H9 (cell line): ENCODE data around the gene ODC1. TPM values are rescaled to one million over a fixed set of nuclear protein-coding genes. Genes with fewer than 3 reads are reported as not detected.

Source experiments
- DNase-seq: peaks from one replicate; pipeline ENCODE4 v3.0.0-alpha.2; 2017
- H2AFZ ChIP-seq: one replicate; pipeline ENCODE4 v1.6.1; 2013; ENCODE audit warnings: mild to moderate bottlenecking, low read length, control low read depth, moderate library complexity
- H2AK5ac ChIP-seq: 2 replicates; pipeline ENCODE4 v1.6.1; 2013; ENCODE audit warnings: low read length, control low read depth, mixed read lengths; ENCODE audit not compliant: insufficient read length
- H2BK120ac ChIP-seq: one replicate; pipeline ENCODE4 v1.6.1; 2013; ENCODE audit warnings: low read depth, mild to moderate bottlenecking, low read length, control low read depth, inconsistent platforms; ENCODE audit not compliant: poor library complexity, severe bottlenecking
- H2BK12ac ChIP-seq: 2 replicates; pipeline ENCODE4 v1.6.1; 2013; ENCODE audit warnings: low read length, control low read depth, mixed read lengths, low read depth; ENCODE audit not compliant: insufficient read length
- H2BK15ac ChIP-seq: 2 replicates; pipeline ENCODE4 v1.6.1; 2013; ENCODE audit warnings: low read depth, low read length, control low read depth
- H2BK20ac ChIP-seq: one replicate; pipeline ENCODE4 v1.6.1; 2013; ENCODE audit warnings: low read depth, mild to moderate bottlenecking, low read length, control low read depth, inconsistent platforms; ENCODE audit not compliant: poor library complexity, severe bottlenecking
- H2BK5ac ChIP-seq: 2 replicates; pipeline ENCODE4 v1.6.1; 2013; ENCODE audit warnings: low read length, control low read depth, mixed read lengths; ENCODE audit not compliant: insufficient read length
- H3K14ac ChIP-seq: 2 replicates; pipeline ENCODE4 v1.6.1; 2013; ENCODE audit warnings: low read length, control low read depth; ENCODE audit not compliant: insufficient read depth
- H3K18ac ChIP-seq: 2 replicates; pipeline ENCODE4 v1.6.1; 2013; ENCODE audit warnings: low read depth, mild to moderate bottlenecking, mixed read lengths, low read length, control low read depth; ENCODE audit not compliant: insufficient read length
- H3K23ac ChIP-seq: 2 replicates; pipeline ENCODE4 v1.6.1; 2013; ENCODE audit warnings: low read length, control low read depth, mixed read lengths, low read depth; ENCODE audit not compliant: insufficient read length
- H3K23me2 ChIP-seq: 2 replicates; pipeline ENCODE4 v1.6.1; 2013; ENCODE audit warnings: low read depth, mild to moderate bottlenecking, mixed read lengths, low read length, control low read depth; ENCODE audit not compliant: insufficient read length, poor library complexity, severe bottlenecking
- H3K27ac ChIP-seq: 2 replicates; pipeline ENCODE4 v1.5.1; 2013; ENCODE audit warnings: low read length, control low read depth, mixed read lengths, low read depth; ENCODE audit not compliant: insufficient read length
- H3K27me3 ChIP-seq: 2 replicates; pipeline ENCODE4 v1.6.1; 2013; ENCODE audit warnings: low read length, control low read depth, inconsistent platforms; ENCODE audit not compliant: insufficient read depth
- H3K4ac ChIP-seq: 2 replicates; pipeline ENCODE4 v1.6.1; 2013; ENCODE audit warnings: low read depth, mild to moderate bottlenecking, control low read depth, inconsistent platforms, low read length, moderate library complexity
- H3K4me1 ChIP-seq: 2 replicates; pipeline ENCODE4 v1.6.1; 2013; ENCODE audit warnings: low read length, control low read depth, inconsistent platforms; ENCODE audit not compliant: insufficient read depth
- H3K4me2 ChIP-seq: 2 replicates; pipeline ENCODE4 v1.6.1; 2013; ENCODE audit warnings: low read length, control low read depth, mixed read lengths; ENCODE audit not compliant: insufficient read length, insufficient read depth
- H3K56ac ChIP-seq: 2 replicates; pipeline ENCODE4 v1.6.1; 2013; ENCODE audit warnings: low read depth, mild to moderate bottlenecking, mixed read lengths, low read length, control low read depth; ENCODE audit not compliant: insufficient read length
- H3K79me1 ChIP-seq: 2 replicates; pipeline ENCODE4 v1.6.1; 2013; ENCODE audit warnings: low read depth, mild to moderate bottlenecking, moderate library complexity, low read length, control low read depth, inconsistent platforms; ENCODE audit not compliant: insufficient read depth, poor library complexity, severe bottlenecking
- H3K79me2 ChIP-seq: 2 replicates; pipeline ENCODE4 v1.6.1; 2013; ENCODE audit warnings: low read length, control low read depth, inconsistent platforms; ENCODE audit not compliant: insufficient read depth
- H3K9ac ChIP-seq: 2 replicates; pipeline ENCODE4 v1.6.1; 2013; ENCODE audit warnings: low read length, control low read depth, mixed read lengths; ENCODE audit not compliant: insufficient read length; ENCODE audit errors: extremely low read depth
- H3K9me3 ChIP-seq: one replicate; pipeline ENCODE4 v1.6.1; 2013; ENCODE audit warnings: low read depth, low read length, inconsistent platforms; ENCODE audit not compliant: control insufficient read depth
- H3T11ph ChIP-seq: one replicate; pipeline ENCODE4 v1.6.1; 2013; ENCODE audit warnings: mild to moderate bottlenecking, low read length, control low read depth, inconsistent platforms
- H4K20me1 ChIP-seq: one replicate; pipeline ENCODE4 v1.6.1; 2013; ENCODE audit not compliant: control insufficient read depth, insufficient read length, insufficient read depth
- H4K5ac ChIP-seq: 2 replicates; pipeline ENCODE4 v1.6.1; 2013; ENCODE audit warnings: low read depth, mild to moderate bottlenecking, mixed read lengths, low read length, control low read depth; ENCODE audit not compliant: insufficient read length
- H4K8ac ChIP-seq: replicated peaks from 2 replicates; pipeline ENCODE4 v1.6.1; 2013; ENCODE audit warnings: low read length, control low read depth, mixed read lengths, low read depth; ENCODE audit not compliant: insufficient read length
- H4K91ac ChIP-seq: 2 replicates; pipeline ENCODE4 v1.6.1; 2013; ENCODE audit warnings: low read depth, mild to moderate bottlenecking, moderate library complexity, mixed read lengths, low read length, control low read depth; ENCODE audit not compliant: insufficient read length
- H3K27ac Mint-ChIP-seq, 3 experiments: 2 replicates in 2 of 3; 3 replicates in 1 of 3; pipeline ENCODE4 v1.8.0; 2020 to 2021; ENCODE audit warnings: mixed read lengths in 3 of 3, mild to moderate bottlenecking in 1 of 3, moderate library complexity in 1 of 3
- H3K27me3 Mint-ChIP-seq: 2 replicates; pipeline ENCODE4 v1.8.0; 2021; ENCODE audit warnings: low read depth, mild to moderate bottlenecking, moderate library complexity, mixed read lengths
- H3K36me3 Mint-ChIP-seq, 3 experiments: 2 replicates in 2 of 3; 3 replicates in 1 of 3; pipeline ENCODE4 v1.8.0; 2020 to 2021; ENCODE audit warnings: low read depth in 3 of 3, mixed read lengths in 3 of 3; ENCODE audit not compliant: insufficient read depth in 1 of 3
- H3K4me1 Mint-ChIP-seq, 2 experiments: 2 replicates each; pipeline ENCODE4 v1.8.0; 2020; ENCODE audit warnings: mixed read lengths in 2 of 2
- H3K4me3 Mint-ChIP-seq, 2 experiments: 2 replicates in 1 of 2; 3 replicates in 1 of 2; pipeline ENCODE4 v1.8.0; 2020 to 2021; ENCODE audit warnings: mild to moderate bottlenecking in 2 of 2, mixed read lengths in 2 of 2, moderate library complexity in 1 of 2
- H3K9me3 Mint-ChIP-seq, 2 experiments: 2 replicates in 1 of 2; 3 replicates in 1 of 2; pipeline ENCODE4 v1.8.0; 2020; ENCODE audit warnings: mild to moderate bottlenecking in 2 of 2, mixed read lengths in 2 of 2, moderate library complexity in 1 of 2
- CTCF ChIP-seq: fragments of 200-600 bp; sonication (generic); conservative IDR thresholded peaks from 3 replicates; pipeline ENCODE4 v1.8.0; 2021; ENCODE audit warnings: antibody characterized with exemption, mild to moderate bottlenecking
- WGBS: extraction: QIAGEN DNeasy Blood & Tissue Kit; methylation state at CpG from one replicate; pipeline ENCODE4 v1.1.7; 2013; ENCODE audit warnings: missing lambda C conversion rate, low lambda C conversion rate, mixed read lengths; ENCODE audit not compliant: insufficient read length; ENCODE audit errors: extremely low coverage; 5-methylcytosine and 5-hydroxymethylcytosine counted together
- total RNA-seq: library from RNA; stranded (reverse); gene quantifications from 2 replicates; pipeline ENCODE4 v1.2.1, GENCODE V29; 2021

The ODC1 gene
- total RNA-seq, 1 experiment from 2014 or later = 48.3 TPM

- no peak overlapping the region for H3K56ac ChIP-seq
- H4K20me1 ChIP-seq = no peaks in the 10 kb centered on the region
- no peak overlapping the region for H2AFZ ChIP-seq
- no peaks in the 10 kb centered on the region for H3K9me3 ChIP-seq
- H2BK12ac ChIP-seq = no peak overlapping the region
- no peak overlapping the region for H4K91ac ChIP-seq
- H3K18ac ChIP-seq = no peak overlapping the region
- H3K4ac ChIP-seq = no peak overlapping the region
- H3K23ac ChIP-seq = no peak overlapping the region
- no peaks in the 10 kb centered on the region for H3K4me1 ChIP-seq
- no peak overlapping the region for H2BK15ac ChIP-seq
- H3K27ac Mint-ChIP-seq = no peak overlapping the region; a peak in 1 of 7 replicates
- H3T11ph ChIP-seq = no peak overlapping the region
- TF ChIP-seq CTCF = no peak
- H3K4me1 Mint-ChIP-seq = peaks cover 9 to 20% of the 10 kb centered on the region in 2 experiments
- no peak overlapping the region for H3K4me2 ChIP-seq
- H3K36me3 Mint-ChIP-seq = no peaks in the 10 kb centered on the region; a peak in 1 of 7 replicates
- H3K79me1 ChIP-seq = no peaks in the 10 kb centered on the region
- no peaks in the 10 kb centered on the region for H3K79me2 ChIP-seq
- no peaks in the 10 kb centered on the region for H3K23me2 ChIP-seq
- H3K9me3 Mint-ChIP-seq = no peaks in the 10 kb centered on the region; a peak in 1 of 5 replicates
- WGBS = no CpG with 5 or more reads among the region's 24 CpGs
- H3K27ac ChIP-seq = no peak overlapping the region
- no peak overlapping the region for H2BK20ac ChIP-seq
- no peak for DNase-seq
- H2AK5ac ChIP-seq = no peak overlapping the region
- H3K27me3 Mint-ChIP-seq = no peaks in the 10 kb centered on the region; the same call in 1 of the 2 replicates
- no peak overlapping the region for H3K14ac ChIP-seq
- H3K27me3 ChIP-seq = no peaks in the 10 kb centered on the region
- no peak overlapping the region for H4K8ac ChIP-seq
- H2BK120ac ChIP-seq = no peak overlapping the region
- no peak overlapping the region for H2BK5ac ChIP-seq
- H3K9ac ChIP-seq = no peak overlapping the region
- no peak overlapping the region for H3K4me3 Mint-ChIP-seq
- H4K5ac ChIP-seq = no peak overlapping the region
Measured at GRCh38 chr2:10497797-10498251, 49.7 kb upstream of the ODC1 start.
